ENCODE measurements around the gene ASTN1.

DNA sequence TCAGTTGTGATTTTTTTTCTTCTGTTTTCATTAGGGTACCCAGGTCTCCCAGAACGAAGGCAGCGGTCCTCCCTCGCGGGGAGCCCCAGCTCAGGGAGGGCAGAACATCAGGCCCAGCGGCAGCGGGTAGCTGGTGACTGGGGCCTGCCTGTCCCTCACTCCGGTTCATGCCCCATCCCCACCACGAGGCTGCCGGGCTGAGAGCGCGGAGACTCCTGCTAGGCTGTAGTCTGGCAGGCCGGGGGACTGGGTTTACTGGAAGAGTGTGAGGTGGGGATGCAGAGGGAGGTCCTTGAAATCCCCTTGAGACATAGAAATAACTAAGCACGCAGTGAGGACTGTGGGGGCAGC is 16.7 kb upstream of the ASTN1 start:
- TF ChIP-seq, protein P1, sequence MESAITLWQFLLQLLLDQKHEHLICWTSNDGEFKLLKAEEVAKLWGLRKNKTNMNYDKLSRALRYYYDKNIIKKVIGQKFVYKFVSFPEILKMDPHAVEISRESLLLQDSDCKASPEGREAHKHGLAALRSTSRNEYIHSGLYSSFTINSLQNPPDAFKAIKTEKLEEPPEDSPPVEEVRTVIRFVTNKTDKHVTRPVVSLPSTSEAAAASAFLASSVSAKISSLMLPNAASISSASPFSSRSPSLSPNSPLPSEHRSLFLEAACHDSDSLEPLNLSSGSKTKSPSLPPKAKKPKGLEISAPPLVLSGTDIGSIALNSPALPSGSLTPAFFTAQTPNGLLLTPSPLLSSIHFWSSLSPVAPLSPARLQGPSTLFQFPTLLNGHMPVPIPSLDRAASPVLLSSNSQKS (CRISPR knock-in tag; IDR thresholded peaks at IDR 0.05) = no peak
- TF ChIP-seq BHLHE40 (IDR thresholded peaks at IDR 0.05; ENCODE audit: low read length) (no peak), MAFF (IDR thresholded peaks at IDR 0.05; ENCODE audit: low read length) (no peak), RBBP5 (IDR thresholded peaks at IDR 0.05; ENCODE audit: borderline replicate concordance, insufficient read depth, low read length, poor library complexity, severe bottlenecking) (no peak), SMAD3 (CRISPR knock-in tag; conservative IDR thresholded peaks at IDR 0.05) (no peak), POLR2A (conservative IDR thresholded peaks at IDR 0.05) (no peak), DIDO1 (tag; IDR thresholded peaks at IDR 0.05; ENCODE audit: low read depth) (no peak), POLR2AphosphoS5 (IDR thresholded peaks at IDR 0.05; ENCODE audit: control insufficient read depth, insufficient read depth, low read depth, low read length) (no peak), STAG1 (CRISPR knock-in tag; IDR thresholded peaks at IDR 0.05; ENCODE audit: borderline replicate concordance) (no peak)
- TF ChIP-seq, protein P2, sequence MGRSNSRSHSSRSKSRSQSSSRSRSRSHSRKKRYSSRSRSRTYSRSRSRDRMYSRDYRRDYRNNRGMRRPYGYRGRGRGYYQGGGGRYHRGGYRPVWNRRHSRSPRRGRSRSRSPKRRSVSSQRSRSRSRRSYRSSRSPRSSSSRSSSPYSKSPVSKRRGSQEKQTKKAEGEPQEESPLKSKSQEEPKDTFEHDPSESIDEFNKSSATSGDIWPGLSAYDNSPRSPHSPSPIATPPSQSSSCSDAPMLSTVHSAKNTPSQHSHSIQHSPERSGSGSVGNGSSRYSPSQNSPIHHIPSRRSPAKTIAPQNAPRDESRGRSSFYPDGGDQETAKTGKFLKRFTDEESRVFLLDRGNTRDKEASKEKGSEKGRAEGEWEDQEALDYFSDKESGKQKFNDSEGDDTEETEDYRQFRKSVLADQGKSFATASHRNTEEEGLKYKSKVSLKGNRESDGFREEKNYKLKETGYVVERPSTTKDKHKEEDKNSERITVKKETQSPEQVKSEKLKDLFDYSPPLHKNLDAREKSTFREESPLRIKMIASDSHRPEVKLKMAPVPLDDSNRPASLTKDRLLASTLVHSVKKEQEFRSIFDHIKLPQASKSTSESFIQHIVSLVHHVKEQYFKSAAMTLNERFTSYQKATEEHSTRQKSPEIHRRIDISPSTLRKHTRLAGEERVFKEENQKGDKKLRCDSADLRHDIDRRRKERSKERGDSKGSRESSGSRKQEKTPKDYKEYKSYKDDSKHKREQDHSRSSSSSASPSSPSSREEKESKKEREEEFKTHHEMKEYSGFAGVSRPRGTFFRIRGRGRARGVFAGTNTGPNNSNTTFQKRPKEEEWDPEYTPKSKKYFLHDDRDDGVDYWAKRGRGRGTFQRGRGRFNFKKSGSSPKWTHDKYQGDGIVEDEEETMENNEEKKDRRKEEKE (IDR thresholded peaks at IDR 0.05; ENCODE audit: borderline replicate concordance in 1 of 2, control insufficient read depth in 1 of 2, low read depth in 2 of 2, low read length in 1 of 2) = no peak
- TF ChIP-seq, protein P3, sequence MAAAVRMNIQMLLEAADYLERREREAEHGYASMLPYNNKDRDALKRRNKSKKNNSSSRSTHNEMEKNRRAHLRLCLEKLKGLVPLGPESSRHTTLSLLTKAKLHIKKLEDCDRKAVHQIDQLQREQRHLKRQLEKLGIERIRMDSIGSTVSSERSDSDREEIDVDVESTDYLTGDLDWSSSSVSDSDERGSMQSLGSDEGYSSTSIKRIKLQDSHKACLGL (CRISPR knock-in tag; IDR thresholded peaks at IDR 0.05; ENCODE audit: borderline replicate concordance, poor library complexity, severe bottlenecking) = no peak
- TF ChIP-seq, protein P4, sequence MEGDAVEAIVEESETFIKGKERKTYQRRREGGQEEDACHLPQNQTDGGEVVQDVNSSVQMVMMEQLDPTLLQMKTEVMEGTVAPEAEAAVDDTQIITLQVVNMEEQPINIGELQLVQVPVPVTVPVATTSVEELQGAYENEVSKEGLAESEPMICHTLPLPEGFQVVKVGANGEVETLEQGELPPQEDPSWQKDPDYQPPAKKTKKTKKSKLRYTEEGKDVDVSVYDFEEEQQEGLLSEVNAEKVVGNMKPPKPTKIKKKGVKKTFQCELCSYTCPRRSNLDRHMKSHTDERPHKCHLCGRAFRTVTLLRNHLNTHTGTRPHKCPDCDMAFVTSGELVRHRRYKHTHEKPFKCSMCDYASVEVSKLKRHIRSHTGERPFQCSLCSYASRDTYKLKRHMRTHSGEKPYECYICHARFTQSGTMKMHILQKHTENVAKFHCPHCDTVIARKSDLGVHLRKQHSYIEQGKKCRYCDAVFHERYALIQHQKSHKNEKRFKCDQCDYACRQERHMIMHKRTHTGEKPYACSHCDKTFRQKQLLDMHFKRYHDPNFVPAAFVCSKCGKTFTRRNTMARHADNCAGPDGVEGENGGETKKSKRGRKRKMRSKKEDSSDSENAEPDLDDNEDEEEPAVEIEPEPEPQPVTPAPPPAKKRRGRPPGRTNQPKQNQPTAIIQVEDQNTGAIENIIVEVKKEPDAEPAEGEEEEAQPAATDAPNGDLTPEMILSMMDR (IDR thresholded peaks at IDR 0.05 in 2 of 3, conservative IDR thresholded peaks at IDR 0.05 in 1 of 3; ENCODE audit: insufficient read depth in 2 of 3, low read depth in 1 of 3, low read length in 3 of 3) = no peak

Measured in K562 (cell line).